Stimulated activated CD8-positive, alpha-beta memory T cell treated with anti-CD3 and anti-CD28 coated beads, Interleukin-2, amount 100 ng/mL, for 48 hours (primary cell): ENCODE data around the gene AZU1.

Source experiments
- DNase-seq, 2 donors: peaks; one replicate each; pipeline ENCODE4 v3.0.0-alpha.2; 2020; ENCODE audit warnings: low read depth in 2 of 2

AZU1 gene

GRCh38 chr19:797528-798414 lies 29.9 kb upstream of the AZU1 start:
- DNase-seq: peak; percentile 83 to 93

GRCh38 chr19:798415-799075 lies 29.1 kb upstream of the AZU1 start:
- DNase-seq: no peak

- no peak for DNase-seq
Measured at GRCh38 chr19:799076-799881, 28.4 kb upstream of the AZU1 start.

GRCh38 chr19:800360-801029 lies 27.1 kb upstream of the AZU1 start:
- no peak for DNase-seq

GRCh38 chr19:801030-801860 lies 26.4 kb upstream of the AZU1 start:
- DNase-seq: no peak

GRCh38 chr19:801861-802497 lies 25.7 kb upstream of the AZU1 start:
- DNase-seq: no peak

- no peak for DNase-seq
Measured at GRCh38 chr19:802498-803098, 25.0 kb upstream of the AZU1 start.

GRCh38 chr19:803099-803561 lies 24.5 kb upstream of the AZU1 start:
- DNase-seq: no peak

- no peak for DNase-seq
Measured at GRCh38 chr19:803686-804418, 23.8 kb upstream of the AZU1 start.

GRCh38 chr19:804419-805165 lies 23.0 kb upstream of the AZU1 start:
- DNase-seq: no peak

GRCh38 chr19:805166-805551 lies 22.5 kb upstream of the AZU1 start:
- no peak for DNase-seq

GRCh38 chr19:805600-806550 lies 21.8 kb upstream of the AZU1 start:
- no peak for DNase-seq

GRCh38 chr19:806815-807421 lies 20.7 kb upstream of the AZU1 start:
- DNase-seq: no peak

GRCh38 chr19:807627-808422 lies 19.8 kb upstream of the AZU1 start:
- no peak for DNase-seq

- no peak for DNase-seq
Measured at GRCh38 chr19:808423-808775, 19.2 kb upstream of the AZU1 start.
